GM10847 (cell line): ENCODE measurements around the gene HEPHL1.

Experiments
- POLR2A ChIP-seq: IDR thresholded peaks from 2 replicates; pipeline ENCODE4 v1.6.1; 2011; ENCODE audit not compliant: insufficient read length; ENCODE audit errors: extremely low read depth

The HEPHL1 gene, protein sequence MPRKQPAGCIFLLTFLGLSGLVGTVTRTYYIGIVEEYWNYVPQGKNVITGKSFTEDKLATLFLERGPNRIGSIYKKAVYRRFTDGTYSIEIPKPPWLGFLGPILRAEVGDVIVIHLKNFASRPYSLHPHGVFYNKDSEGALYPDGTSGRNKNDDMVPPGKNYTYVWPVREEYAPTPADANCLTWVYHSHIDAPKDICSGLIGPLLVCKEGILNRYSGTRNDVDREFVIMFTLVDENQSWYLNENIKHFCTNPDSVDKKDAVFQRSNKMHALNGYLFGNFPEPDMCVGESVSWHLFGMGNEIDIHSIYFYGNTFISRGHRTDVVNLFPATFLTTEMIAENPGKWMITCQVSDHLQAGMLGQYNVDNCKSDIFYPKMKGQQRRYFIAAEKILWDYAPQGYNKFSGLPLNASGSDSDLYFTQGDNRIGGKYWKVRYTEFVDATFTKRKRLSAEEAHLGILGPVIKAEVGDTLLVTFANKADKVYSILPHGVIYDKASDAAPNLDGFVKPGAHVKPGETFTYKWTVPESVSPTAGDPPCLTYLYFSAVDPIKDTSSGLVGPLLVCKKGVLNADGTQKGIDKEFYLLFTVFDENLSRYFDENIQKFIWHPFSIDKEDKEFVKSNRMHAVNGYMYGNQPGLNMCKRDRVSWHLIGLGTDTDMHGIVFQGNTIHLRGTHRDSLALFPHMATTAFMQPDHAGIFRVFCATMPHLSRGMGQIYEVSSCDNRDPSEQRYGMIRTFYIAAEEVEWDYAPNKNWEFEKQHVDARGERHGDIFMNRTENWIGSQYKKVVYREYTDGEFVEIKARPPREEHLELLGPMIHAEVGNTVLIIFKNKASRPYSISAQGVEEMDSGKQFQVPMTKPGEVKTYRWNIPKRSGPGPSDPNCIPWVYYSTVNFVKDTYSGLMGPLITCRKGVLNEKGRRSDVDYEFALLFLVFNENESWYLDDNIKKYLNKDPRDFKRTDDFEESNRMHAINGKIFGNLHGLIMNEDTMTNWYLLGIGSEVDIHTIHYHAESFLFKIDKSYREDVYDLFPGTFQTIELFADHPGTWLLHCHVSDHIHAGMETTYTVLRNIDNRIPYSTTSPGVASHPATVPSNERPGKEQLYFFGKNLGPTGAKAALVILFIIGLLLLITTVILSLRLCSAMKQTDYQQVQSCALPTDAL

DNA sequence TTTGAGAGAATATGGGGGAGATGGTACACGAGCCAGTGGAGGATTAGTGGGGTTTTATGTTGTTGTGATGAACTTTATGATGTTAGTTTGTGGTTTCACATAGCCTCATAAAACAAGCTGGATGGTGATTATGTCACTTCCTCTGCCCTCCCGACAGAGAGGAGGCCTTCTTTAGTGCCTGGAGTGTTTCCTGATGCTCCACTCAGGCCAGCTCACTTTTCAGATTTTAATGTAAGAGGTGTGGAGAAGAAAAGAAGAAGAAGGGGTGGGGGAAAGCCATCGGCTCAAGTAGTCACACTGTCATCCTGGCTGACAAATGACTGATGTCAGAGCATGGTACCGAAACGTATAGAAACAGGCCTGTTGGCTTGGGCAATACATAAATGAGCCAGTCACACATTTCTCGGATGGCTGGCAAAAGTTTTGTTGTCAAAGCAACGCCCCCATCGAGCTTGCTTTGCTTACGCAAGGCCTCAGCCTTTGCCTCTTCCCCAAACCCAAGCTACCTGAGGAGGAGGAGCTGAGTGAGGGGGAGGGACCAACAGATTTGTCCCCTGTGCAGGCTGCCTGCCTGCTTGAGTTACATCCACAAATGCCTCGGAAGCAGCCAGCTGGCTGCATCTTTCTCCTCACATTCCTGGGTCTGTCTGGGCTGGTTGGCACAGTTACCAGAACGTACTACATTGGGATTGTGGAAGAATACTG lies at the start of gene HEPHL1:
TSS of gene HEPHL1 (plus strand) at position 578 of the 705 bp plus-strand sequence. CDS start at position 593, 15 bp downstream.
- no peak for TF ChIP-seq POLR2A

DNA sequence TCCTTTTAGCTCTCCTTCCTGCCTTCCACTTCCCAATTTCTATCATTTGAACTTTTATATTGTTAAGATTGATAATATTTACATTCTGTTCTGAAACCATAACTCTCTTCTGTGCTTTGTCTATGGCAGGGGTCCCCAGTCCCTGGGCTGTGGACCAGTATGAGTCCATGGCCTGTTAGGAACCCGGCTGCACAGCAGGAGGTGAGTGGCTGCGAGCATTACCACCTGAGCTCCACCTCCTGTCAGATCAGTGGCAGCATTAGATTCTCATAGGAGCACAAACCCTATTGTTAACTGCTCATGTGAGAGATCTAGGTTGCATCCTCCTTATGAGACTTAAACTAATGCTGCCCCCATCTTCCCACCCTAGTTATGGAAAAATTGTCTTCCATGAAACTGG lies 48.4 kb upstream of the HEPHL1 start:
- TF ChIP-seq POLR2A: no peak

DNA sequence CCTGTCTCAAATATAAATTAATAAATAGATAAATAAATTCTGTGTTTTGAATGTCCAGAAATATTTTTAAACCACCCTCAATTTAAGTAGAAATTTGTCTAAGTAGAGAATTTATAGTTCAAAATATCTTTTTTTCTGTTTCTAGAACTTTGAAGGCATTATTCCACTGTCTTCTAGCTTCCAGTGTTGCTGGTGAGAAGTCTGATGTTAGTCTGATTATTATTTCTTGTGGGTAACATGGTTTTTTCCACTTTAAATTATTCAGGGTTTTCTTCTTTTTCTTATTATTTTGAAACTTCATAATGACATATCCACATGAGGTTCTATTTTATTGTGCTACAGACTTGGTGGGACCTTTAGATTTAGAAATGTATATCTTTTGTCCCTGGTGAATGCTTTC lies 46.4 kb upstream of the HEPHL1 start:
- TF ChIP-seq POLR2A: no peak

DNA sequence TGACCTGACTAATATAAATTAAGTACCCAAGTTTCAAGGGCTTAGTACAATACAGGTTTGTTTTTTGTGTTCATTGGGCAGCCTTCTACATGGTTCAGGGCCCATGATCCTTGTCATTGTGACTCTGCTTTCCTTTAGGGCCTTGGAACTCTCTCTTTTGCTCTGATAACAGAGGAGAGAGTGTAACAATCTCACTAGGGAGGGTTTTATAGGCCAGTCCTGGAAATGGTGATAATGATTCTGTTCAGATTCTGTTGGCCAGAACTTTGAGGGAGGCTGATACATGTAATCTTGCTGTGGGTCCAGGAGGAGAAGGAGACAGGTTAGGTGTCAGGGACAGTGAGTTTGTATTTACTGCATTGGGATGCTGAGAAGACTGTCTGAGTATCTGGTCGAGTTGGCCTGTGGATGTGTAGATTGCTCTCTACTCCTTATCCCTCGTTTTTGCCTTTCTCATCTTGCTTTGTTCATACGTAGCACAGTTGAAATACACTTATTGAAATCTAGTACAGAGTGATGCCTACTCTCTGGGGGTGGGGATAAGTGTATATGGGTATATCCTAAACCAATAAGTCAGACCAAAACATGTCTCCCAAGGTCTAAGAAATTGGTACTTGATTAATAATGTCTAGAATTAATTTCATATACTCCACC lies 37.5 kb upstream of the HEPHL1 start:
- no peak for TF ChIP-seq POLR2A

DNA sequence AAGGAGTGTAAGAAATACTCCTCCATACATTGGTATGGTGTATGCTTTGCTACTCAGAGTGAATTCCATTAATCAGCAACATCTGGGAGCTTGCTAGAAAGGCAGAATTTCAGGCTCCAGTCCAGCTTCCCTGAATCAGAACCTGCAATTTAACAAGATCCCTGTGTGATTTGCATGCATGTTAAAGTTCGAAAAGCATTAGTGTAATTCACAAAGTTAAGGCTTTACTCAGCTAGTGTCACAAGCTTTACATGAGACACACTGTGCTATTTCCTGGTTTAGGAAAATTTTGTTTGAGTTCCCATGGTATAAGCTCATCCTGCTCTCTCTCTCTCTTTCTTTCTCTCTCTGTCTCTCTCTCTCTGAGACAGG lies 37.0 kb upstream of the HEPHL1 start:
- no peak for TF ChIP-seq POLR2A

DNA sequence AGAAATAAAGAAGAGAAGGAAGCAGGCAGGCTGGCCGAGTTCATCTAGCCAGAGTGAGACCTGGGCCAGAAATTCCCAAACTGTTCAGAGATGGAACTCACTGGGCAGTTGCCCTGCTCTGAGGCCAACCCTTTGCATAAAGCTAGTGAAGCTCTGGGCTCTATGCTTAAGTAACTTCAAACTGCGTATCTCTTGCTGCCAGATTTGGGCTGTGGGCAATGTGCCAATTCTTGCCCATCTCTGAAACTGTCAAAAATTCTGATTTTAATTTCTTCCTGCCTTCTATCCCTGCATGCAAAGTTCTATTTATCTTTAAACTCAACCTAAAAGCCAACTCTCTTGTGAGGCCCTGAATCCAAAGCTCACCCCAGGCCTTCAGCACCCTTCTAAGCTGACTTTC lies 36.2 kb upstream of the HEPHL1 start:
- TF ChIP-seq POLR2A: no peak

DNA sequence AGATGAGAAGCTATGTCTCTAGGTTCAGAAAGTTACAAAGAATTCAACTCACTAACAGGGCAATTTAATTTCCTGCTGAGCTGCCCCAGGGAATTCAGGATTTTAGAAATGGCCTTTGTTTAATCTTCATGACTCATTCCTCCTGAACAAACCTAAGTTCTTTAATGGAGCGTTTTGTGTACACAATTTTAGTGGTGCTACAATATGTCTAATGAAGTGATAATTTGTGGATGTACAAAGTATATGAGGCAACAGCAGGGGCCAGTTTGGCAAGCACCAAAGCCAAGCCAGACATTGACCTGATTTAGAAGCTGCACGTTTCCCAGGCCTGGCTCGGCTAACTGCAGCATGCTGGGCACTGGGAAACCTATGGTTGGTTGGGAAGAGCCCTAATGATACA lies 34.4 kb upstream of the HEPHL1 start:
- no peak for TF ChIP-seq POLR2A

DNA sequence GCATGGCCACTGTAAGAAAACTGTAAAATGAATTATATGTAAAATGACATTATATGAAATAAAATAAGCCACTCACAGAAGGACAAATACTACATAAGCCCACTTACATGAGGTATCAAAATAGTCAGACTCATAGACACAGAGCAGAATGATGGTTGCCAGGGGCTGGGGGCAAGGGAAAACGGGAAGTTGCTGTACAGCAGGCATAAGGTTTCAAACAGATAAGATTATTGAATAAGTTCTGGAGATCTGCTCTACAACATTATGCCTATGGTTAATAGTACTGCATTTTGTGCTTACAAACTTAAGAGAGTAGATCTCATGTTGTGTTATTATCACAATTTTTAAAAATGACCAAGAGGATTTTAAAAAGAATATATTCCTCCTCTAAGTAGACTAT lies 32.7 kb upstream of the HEPHL1 start:
- TF ChIP-seq POLR2A: no peak

DNA sequence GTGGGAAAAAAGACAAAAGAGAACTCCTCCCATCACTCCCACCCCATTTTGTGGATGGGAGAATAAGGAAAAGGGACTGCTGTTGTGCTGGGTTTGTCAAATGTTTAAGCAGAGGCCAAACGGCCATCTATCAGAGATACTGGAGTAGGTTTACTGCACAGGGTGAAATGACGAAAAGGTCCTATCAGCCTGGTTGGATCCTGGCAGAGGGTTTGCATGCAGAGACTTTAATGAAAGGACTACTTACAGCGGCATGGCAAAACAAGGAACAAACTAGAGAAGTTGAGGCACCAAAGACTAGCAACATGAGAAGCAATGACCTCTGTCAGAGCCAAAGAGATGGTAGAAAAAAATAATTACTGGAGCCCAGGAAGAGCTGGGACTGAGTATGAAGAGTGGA lies 32.2 kb upstream of the HEPHL1 start:
- no peak for TF ChIP-seq POLR2A

DNA sequence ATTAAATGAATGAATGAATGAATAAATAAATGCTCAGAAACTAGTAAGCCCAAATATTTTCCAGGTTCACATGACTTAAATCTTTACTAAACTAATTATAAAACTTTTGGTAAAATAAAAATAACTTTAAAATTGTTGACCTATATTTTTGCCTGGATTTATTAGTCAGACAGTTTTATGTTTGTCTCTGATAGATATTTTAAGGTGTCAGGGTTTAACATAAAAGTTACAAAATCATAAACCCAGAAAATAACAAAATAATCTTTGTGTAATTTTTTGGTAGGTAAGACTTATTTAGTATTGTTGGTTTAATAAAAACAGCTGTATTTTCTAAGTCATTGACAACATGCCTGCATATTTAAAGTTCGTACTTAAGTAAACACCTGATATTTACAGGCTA lies 27.4 kb upstream of the HEPHL1 start:
- TF ChIP-seq POLR2A: no peak

DNA sequence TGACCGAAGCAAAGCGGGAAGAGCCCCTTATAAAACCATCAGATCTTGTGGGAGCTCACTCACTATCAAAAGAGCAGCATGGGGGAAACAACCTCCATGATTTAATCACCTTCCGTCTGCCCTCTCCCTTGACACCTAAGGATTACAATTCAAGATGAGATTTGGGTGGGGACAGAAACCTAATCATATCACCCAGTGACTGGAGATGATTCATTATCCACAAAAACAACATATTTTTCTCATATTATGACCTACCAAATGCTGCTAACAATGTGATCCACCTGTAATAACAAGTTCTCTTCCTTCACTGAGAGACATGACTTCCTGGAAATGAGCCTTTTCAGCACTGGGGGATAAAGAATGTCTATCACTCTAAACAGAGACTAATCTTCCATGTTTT lies 23.4 kb upstream of the HEPHL1 start:
- TF ChIP-seq POLR2A: no peak

DNA sequence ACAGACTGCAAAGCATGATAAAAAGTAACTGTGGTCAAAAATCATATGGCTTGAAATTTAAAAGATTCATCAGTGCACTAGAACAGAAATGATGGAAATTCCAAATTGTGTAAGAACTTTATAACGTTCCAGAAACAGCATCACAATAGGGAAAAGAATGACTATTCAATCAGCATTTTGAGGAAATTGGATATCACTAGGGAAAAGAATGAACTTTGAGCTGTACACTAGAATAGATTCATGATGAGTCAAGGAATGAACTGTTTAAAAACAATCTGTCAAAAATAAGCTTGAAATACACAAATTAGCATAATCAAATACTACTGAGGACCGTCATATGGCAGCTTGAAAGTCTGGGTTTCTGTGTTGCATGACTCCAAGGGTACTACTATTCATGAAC lies 20.5 kb upstream of the HEPHL1 start:
- no peak for TF ChIP-seq POLR2A

DNA sequence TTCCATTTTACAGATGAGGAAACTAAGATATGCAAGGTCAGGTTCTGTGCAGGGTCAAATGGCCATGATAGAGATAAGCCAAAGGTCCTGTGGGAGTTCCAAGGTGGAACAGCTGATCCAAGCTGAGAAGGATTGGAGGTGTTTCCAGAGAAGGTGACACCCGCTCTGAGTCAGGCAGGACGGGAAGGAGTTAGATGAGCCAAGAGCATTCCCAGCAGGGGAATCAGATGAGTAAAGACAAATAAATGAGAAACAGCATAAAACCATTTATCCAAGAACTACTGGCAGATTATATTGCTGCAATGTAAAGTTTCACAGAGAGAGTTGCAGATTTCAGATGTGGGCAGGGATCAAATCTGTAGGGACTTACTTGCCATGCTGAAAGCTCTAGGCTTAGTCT lies 18.9 kb upstream of the HEPHL1 start:
- TF ChIP-seq POLR2A: no peak

DNA sequence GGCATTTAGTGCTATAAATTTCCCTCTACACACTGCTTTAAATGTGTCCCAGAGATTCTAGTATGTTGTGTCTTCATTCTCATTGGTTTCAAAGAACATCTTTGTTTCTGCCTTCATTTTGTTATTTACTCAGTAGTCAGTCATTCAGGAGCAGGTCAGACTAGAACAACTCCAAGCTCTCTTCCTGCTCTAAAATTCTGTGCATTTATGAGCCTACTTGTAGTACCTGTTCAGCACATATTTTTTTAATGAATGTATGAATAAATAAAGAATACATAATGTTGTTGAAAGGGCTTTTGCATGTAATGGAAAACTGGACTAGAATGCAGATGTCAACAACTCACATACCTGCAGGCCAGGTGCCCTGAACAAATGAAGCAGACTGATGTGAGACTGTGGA lies 13.7 kb upstream of the HEPHL1 start:
- no peak for TF ChIP-seq POLR2A

DNA sequence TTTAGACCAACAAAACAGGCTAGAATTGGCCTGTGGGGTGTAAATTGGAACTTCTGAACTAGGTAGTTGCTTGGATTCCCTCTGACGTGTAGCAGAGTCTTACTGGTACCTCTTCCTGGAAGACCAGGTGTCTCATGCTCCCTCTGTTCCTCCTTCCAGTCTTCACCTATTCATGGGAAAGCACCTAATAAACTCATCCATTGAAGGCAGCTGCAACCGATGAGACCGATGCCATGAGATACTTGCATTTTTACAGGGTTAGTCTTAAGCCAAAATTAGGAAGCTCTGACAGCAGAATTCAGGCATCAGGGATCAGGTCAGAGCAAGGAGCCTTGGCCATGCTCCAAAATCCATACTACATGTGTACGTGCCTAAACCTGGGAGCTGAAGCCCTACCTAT lies 13.2 kb upstream of the HEPHL1 start:
- no peak for TF ChIP-seq POLR2A
